ENCODE measurements around the gene HOXA10.

Gene HOXA10

DNA sequence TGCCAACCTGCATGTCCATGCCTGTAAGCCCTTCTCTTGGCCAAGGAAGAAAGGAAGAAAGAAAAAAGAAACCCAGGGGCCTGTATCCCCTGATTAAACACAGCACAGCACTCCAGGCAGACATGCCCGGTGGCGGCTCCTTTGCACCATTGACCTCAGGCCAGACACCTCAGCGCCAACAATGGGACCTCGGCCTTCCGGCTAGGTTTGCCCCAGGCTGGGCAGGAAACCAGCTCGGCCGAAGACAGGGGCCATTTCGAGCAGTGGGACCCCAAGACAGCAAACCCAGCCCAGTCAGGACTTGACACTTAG, 2.8 kb downstream of the HOXA10 start:
- no peak overlapping the region for H3K27ac ChIP-seq

DNA sequence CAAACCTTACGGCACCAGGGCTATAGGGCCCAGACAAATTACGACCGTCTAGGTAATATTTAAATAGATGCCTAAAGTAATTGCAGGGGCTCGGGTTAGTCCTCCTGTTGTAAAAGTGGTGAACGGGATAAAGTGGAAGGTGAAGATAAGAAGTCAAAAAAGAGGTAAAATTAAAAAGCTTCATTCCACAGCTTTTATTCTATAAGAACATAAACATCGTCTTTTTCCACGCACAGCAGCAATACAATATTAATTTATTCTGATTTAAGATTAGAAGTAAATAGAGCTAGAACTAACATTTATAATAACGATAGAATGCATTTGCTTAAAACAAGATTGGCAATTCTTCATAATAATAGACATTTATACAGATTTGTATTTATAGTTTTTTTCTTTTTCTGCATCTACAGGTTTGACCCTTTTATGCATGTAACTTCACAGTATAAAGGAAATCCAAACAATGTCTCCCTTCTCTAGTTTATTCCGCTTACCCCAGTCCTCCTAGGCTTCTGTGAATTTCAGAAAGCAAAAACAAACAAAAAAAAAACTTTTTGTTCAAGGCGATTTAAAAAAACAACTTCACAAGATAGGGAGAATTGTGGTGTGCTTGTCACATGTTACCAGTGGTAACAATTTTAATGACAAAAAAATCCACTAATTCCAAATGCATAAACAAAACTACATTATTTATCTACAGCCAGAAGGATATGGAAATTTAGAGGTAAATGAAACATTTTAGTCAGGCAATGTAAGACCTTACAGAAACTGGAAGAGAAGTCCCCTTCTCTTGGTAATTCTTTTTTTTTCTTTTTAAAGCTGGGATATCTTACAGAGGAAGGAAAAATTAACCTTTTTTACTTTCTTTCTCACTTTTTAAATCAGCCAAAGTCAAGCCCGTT, 3.4 kb downstream of the HOXA10 start:
- H3K79me2 ChIP-seq (ENCODE audit: insufficient read depth, low read depth), result no peaks in the 10 kb centered on the region
- H3K27ac ChIP-seq, result no peak overlapping the region
- H3K9ac ChIP-seq, result no peak overlapping the region
- H3K4me2 ChIP-seq, result no peak overlapping the region; the same call in 1 of the 2 replicates
- H3K4me1 ChIP-seq (ENCODE audit: low read depth, poor library complexity, severe bottlenecking), result peaks cover 17% of the 10 kb centered on the region
- no peaks in the 10 kb centered on the region for H4K20me1 ChIP-seq (ENCODE audit: insufficient read depth)
- no peak overlapping the region for H2AFZ ChIP-seq (ENCODE audit: low read depth)
- no peaks in the 10 kb centered on the region for H3K36me3 ChIP-seq (ENCODE audit: insufficient read depth)
- H3K27me3 ChIP-seq (ENCODE audit: insufficient read depth, low read depth), result peaks cover 15% of the 10 kb centered on the region; the same call in 1 of the 2 replicates
- TF ChIP-seq, protein P1, sequence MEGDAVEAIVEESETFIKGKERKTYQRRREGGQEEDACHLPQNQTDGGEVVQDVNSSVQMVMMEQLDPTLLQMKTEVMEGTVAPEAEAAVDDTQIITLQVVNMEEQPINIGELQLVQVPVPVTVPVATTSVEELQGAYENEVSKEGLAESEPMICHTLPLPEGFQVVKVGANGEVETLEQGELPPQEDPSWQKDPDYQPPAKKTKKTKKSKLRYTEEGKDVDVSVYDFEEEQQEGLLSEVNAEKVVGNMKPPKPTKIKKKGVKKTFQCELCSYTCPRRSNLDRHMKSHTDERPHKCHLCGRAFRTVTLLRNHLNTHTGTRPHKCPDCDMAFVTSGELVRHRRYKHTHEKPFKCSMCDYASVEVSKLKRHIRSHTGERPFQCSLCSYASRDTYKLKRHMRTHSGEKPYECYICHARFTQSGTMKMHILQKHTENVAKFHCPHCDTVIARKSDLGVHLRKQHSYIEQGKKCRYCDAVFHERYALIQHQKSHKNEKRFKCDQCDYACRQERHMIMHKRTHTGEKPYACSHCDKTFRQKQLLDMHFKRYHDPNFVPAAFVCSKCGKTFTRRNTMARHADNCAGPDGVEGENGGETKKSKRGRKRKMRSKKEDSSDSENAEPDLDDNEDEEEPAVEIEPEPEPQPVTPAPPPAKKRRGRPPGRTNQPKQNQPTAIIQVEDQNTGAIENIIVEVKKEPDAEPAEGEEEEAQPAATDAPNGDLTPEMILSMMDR (conservative IDR thresholded peaks at IDR 0.05; ENCODE audit: low read depth, low read length), result no peak
- H3K4me3 ChIP-seq (IDR thresholded peaks at IDR 0.05; ENCODE audit: insufficient read depth, low read depth, low read length), result no peak overlapping the region

More for the DNA sequence above, 2.8 kb downstream of the HOXA10 start:
- TF ChIP-seq, protein P1 (conservative IDR thresholded peaks at IDR 0.05; ENCODE audit: low read depth, low read length), result no peak
- Histone ChIP-seq H3K4me3 (IDR thresholded peaks at IDR 0.05; ENCODE audit: insufficient read depth, low read depth, low read length) (no peak overlapping the region), H3K27me3 (ENCODE audit: insufficient read depth, low read depth) (peaks cover 15% of the 10 kb centered on the region; the same call in 1 of the 2 replicates), H4K20me1 (ENCODE audit: insufficient read depth) (no peaks in the 10 kb centered on the region), H2AFZ (ENCODE audit: low read depth) (0 out of 2 replicates have a peak overlapping the region, but pooled peaks have one; percentile 81), H3K36me3 (ENCODE audit: insufficient read depth) (no peaks in the 10 kb centered on the region), H3K4me2 (peak overlapping the region; percentile 70; the same call in 1 of the 2 replicates), H3K4me1 (ENCODE audit: low read depth, poor library complexity, severe bottlenecking) (peaks cover 17% of the 10 kb centered on the region), H3K79me2 (ENCODE audit: insufficient read depth, low read depth) (no peaks in the 10 kb centered on the region), H3K9ac (no peak overlapping the region)

DNA sequence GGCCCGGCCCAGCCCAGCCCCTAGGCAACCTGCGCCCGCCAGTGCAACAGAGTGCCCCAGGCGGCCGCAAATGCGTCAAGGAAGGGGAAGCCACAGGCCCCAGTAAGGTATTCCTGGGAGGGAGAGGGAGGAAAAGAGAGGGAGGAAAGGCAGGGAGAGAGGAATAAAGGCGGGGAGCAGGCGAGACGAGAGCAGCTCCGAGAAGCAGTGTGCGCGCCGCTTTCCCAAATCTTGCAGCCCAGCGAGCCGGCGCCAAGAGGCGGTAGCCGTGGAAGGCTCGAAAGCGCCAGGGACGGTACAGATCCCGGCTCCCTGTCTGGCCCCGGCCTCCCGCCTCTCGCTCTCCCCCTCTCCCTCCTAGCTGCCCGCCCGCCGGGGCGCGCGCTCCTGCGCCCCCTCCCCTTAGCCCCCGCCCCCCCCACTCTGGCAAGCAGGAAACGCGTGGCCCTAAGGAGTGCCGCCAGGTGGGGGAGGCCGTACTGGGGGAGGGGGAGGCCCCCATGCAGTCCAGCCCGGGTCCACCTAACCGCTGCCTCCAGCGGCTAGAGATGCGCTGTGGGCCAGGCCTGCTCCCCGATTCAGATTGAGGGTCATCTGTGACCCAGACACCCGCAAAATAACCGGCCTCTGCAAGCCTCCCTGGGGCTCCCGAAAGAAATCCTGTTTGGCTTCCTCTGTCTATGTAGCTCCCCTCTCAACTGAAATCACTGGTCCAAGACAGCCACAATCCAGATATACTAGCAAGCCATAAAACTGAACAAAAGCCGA, 4.3 kb downstream of the HOXA10 start:
- no peak overlapping the region for H3K4me3 ChIP-seq (IDR thresholded peaks at IDR 0.05; ENCODE audit: insufficient read depth, low read depth, low read length)
- TF ChIP-seq, protein P1 (conservative IDR thresholded peaks at IDR 0.05; ENCODE audit: low read depth, low read length), result no peak

DNA sequence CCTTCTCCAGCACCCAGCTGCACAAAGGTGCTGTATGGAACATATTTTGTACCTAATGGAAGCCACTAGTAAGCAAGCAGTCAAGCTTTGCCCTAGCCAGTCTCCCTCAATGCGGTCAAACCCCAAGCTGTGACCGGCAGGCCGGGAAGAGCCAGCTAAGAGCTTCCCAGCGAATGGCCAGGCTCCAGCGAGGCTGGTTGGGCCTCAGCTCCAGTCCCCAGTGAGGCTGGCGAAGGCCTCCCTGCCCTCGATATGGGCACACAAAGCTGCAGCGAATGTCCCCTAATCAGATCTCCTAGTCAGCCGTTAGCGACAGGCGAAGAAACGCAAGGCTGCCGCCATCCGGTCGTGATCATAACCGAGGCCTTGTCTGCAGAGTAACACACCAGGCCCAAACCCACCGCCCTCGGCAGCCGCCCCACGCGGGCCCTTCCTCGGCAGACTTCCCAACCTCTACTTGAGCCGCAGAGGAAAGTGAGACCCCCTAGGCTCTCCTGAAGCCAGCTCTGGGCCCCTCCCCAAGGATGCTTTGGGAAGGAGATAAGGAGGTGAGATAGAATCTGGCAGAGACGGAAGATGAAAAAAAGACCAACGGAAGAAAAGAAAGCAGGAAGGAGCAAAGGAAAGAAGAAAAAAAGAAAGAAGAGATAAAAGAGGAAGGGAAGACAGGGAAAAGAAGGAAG, 5.7 kb downstream of the HOXA10 start:
- H3K4me1 ChIP-seq (ENCODE audit: low read depth, poor library complexity, severe bottlenecking), result peaks cover 17% of the 10 kb centered on the region
- H3K27me3 ChIP-seq (ENCODE audit: insufficient read depth, low read depth), result peaks cover 15% of the 10 kb centered on the region; the same call in 1 of the 2 replicates
- no peak overlapping the region for H2AFZ ChIP-seq (ENCODE audit: low read depth)
- no peak overlapping the region for H3K9ac ChIP-seq
- H3K36me3 ChIP-seq (ENCODE audit: insufficient read depth), result no peaks in the 10 kb centered on the region
- H4K20me1 ChIP-seq (ENCODE audit: insufficient read depth), result no peaks in the 10 kb centered on the region
- TF ChIP-seq, protein P1 (conservative IDR thresholded peaks at IDR 0.05; ENCODE audit: low read depth, low read length), result no peak
- no peak overlapping the region for H3K4me3 ChIP-seq (IDR thresholded peaks at IDR 0.05; ENCODE audit: insufficient read depth, low read depth, low read length)
- H3K27ac ChIP-seq, result no peak overlapping the region
- no peaks in the 10 kb centered on the region for H3K79me2 ChIP-seq (ENCODE audit: insufficient read depth, low read depth)
- H3K4me2 ChIP-seq, result no peak overlapping the region

More for the DNA sequence above, 4.3 kb downstream of the HOXA10 start:
- no peak overlapping the region for H2AFZ ChIP-seq (ENCODE audit: low read depth)
- H3K79me2 ChIP-seq (ENCODE audit: insufficient read depth, low read depth), result no peaks in the 10 kb centered on the region
- no peak overlapping the region for H3K27ac ChIP-seq
- no peaks in the 10 kb centered on the region for H3K36me3 ChIP-seq (ENCODE audit: insufficient read depth)
- H3K4me1 ChIP-seq (ENCODE audit: low read depth, poor library complexity, severe bottlenecking), result peaks cover 17% of the 10 kb centered on the region
- H3K27me3 ChIP-seq (ENCODE audit: insufficient read depth, low read depth), result peaks cover 15% of the 10 kb centered on the region; the same call in 1 of the 2 replicates
- no peaks in the 10 kb centered on the region for H4K20me1 ChIP-seq (ENCODE audit: insufficient read depth)
- H3K9ac ChIP-seq, result no peak overlapping the region
- H3K4me2 ChIP-seq, result no peak overlapping the region
